Fibroblast of the aortic adventitia (primary cell): ENCODE results near the gene ADGRB3. TPM values are rescaled to one million over a fixed set of nuclear protein-coding genes. Genes with fewer than 3 reads are reported as not detected.

ENCODE experiments used
- DNase-seq: peaks from one replicate; pipeline ENCODE4 v3.0.0-alpha.2; 2010; ENCODE audit warnings: low read depth
- H3K4me3 ChIP-seq: 2 replicates; pipeline ENCODE4 v1.5.1; 2011; ENCODE audit warnings: low read depth, mild to moderate bottlenecking, control low read depth, low read length, moderate library complexity
- total RNA-seq: library from RNA; depleted of rRNA; stranded (reverse); fragments of >200 nt; gene quantifications from 2 replicates; pipeline ENCODE4 v1.2.3, GENCODE V29; 2012; ENCODE audit warnings: low replicate concordance
- TF ChIP-seq, protein P1 (sequence below): IDR thresholded peaks from 2 replicates; pipeline ENCODE4 v1.5.1; 2011; ENCODE audit warnings: mild to moderate bottlenecking, low read length, control low read depth, inconsistent platforms; ENCODE audit not compliant: insufficient read depth

The ADGRB3 gene
- total RNA-seq, 1 donor, result 1.4 TPM

GRCh38 chr6:68719761-68720160 lies 84.7 kb downstream of the ADGRB3 start:
- DNase-seq, result no peak
- H3K4me3 ChIP-seq, result no peak overlapping the region
- TF ChIP-seq, protein P1, sequence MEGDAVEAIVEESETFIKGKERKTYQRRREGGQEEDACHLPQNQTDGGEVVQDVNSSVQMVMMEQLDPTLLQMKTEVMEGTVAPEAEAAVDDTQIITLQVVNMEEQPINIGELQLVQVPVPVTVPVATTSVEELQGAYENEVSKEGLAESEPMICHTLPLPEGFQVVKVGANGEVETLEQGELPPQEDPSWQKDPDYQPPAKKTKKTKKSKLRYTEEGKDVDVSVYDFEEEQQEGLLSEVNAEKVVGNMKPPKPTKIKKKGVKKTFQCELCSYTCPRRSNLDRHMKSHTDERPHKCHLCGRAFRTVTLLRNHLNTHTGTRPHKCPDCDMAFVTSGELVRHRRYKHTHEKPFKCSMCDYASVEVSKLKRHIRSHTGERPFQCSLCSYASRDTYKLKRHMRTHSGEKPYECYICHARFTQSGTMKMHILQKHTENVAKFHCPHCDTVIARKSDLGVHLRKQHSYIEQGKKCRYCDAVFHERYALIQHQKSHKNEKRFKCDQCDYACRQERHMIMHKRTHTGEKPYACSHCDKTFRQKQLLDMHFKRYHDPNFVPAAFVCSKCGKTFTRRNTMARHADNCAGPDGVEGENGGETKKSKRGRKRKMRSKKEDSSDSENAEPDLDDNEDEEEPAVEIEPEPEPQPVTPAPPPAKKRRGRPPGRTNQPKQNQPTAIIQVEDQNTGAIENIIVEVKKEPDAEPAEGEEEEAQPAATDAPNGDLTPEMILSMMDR, result no peak

- DNase-seq, result no peak
- no peak overlapping the region for H3K4me3 ChIP-seq
- TF ChIP-seq, protein P1, result no peak
Measured at GRCh38 chr6:68722891-68723527, 87.9 kb downstream of the ADGRB3 start.

- TF ChIP-seq, protein P1, result no peak
- DNase-seq, result no peak
- H3K4me3 ChIP-seq, result no peak overlapping the region
Measured at GRCh38 chr6:68724060-68724459, 89.0 kb downstream of the ADGRB3 start.

GRCh38 chr6:68726337-68726736 lies 91.3 kb downstream of the ADGRB3 start:
- TF ChIP-seq, protein P1, result no peak
- no peak for DNase-seq
- H3K4me3 ChIP-seq, result no peak overlapping the region

DNA sequence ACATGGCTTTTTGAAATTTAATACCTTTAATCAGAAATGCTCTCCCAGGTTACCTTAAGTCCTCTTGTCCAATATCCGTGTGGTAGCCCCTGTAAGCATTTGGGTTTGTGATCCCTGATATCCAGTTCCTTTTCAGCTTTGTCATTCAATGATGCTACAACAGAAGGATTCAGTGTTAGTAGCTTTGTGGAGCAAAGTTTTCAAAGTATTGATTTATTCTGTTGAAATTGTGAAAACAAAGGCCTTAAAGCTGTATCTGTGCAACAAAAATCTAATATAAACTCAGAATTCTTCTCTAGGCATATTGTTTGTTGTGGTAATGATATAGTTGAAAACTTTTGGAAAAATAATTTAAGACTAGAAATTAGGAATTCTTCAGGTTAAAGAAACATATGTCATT lies 91.9 kb downstream of the ADGRB3 start:
- no peak overlapping the region for H3K4me3 ChIP-seq
- TF ChIP-seq, protein P1, result no peak
- no peak for DNase-seq

DNA sequence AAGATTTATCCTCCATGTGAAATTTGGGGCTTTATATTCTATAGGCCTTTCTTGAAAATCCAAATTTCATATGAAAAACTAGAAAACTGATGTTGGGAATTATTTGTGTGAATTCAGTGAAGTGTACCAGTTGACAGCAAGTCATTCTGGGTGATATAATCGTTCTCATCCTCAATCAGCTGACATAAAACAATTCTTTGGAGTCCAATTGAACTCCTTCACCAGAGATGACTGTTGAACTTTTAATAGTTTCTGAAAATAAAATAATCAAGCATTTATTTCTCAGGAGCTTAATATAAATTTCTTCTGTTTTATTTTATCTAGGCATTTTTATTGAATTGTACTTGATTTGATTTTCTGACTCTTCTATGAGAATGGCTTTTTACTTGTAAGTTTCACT lies 92.6 kb downstream of the ADGRB3 start:
- TF ChIP-seq, protein P1, result no peak
- H3K4me3 ChIP-seq, result no peak overlapping the region
- DNase-seq, result no peak
